Liver (tissue), 9 donors: Measurements from ENCODE around the gene PSEN1. TPM values are rescaled to one million over a fixed set of nuclear protein-coding genes. Genes with fewer than 3 reads are reported as not detected.

Experiments
- DNase-seq: peaks from one replicate; pipeline ENCODE4 v3.0.0-alpha.2; 2017; ENCODE audit warnings: low spot score
- H3K27ac ChIP-seq, 2 donors: one replicate each; pipeline ENCODE4 v1.7.0; 2013; ENCODE audit warnings: inconsistent platforms in 2 of 2, low read length in 2 of 2, control low read depth in 1 of 2, low read depth in 1 of 2, mild to moderate bottlenecking in 1 of 2
- H3K27me3 ChIP-seq, 4 donors: one replicate each; pipeline versions ENCODE4 v1.6.1 to v1.7.0; 2013; ENCODE audit warnings: low read length in 3 of 4, inconsistent platforms in 1 of 4, mild to moderate bottlenecking in 1 of 4, moderate library complexity in 1 of 4; ENCODE audit not compliant: control insufficient read depth in 4 of 4, insufficient read depth in 4 of 4
- H3K36me3 ChIP-seq, 4 donors: one replicate each; pipeline versions ENCODE4 v1.6.1 to v1.7.0; 2013; ENCODE audit warnings: low read length in 3 of 4, mild to moderate bottlenecking in 3 of 4, low read depth in 1 of 4, moderate library complexity in 1 of 4; ENCODE audit not compliant: control insufficient read depth in 4 of 4, insufficient read depth in 3 of 4
- H3K4me1 ChIP-seq, 4 donors: one replicate each; pipeline versions ENCODE4 v1.6.1 to v1.7.0; 2013; ENCODE audit warnings: low read length in 3 of 4, mild to moderate bottlenecking in 3 of 4, moderate library complexity in 1 of 4; ENCODE audit not compliant: control insufficient read depth in 4 of 4, insufficient read depth in 4 of 4
- H3K4me3 ChIP-seq, 3 donors: one replicate each; pipeline versions ENCODE4 v1.6.1 to v1.7.0; 2013; ENCODE audit warnings: low read length in 3 of 3, control low read depth in 1 of 3, low read depth in 1 of 3, mild to moderate bottlenecking in 1 of 3
- H3K9ac ChIP-seq, 2 donors: one replicate each; pipeline ENCODE4 v1.7.0; 2013; ENCODE audit warnings: low read length in 2 of 2, mild to moderate bottlenecking in 2 of 2, moderate library complexity in 2 of 2, control low read depth in 1 of 2, low read depth in 1 of 2
- H3K9me3 ChIP-seq, 4 donors: one replicate each; pipeline versions ENCODE4 v1.6.1 to v1.7.0; 2013; ENCODE audit warnings: low read length in 3 of 4; ENCODE audit not compliant: control insufficient read depth in 4 of 4
- ATF3 ChIP-seq: IDR thresholded peaks from 2 replicates; pipeline ENCODE4 v1.6.1; 2016; ENCODE audit warnings: antibody characterized with exemption
- CTCF ChIP-seq: fragments of 150-350 bp; IDR thresholded peaks from 2 replicates; pipeline ENCODE4 v1.5.1; 2017; ENCODE audit warnings: improper control_type of control experiment, low read depth, low read length; ENCODE audit not compliant: missing input control
- EGR1 ChIP-seq, 2 donors: IDR thresholded peaks; 2 replicates each; pipeline ENCODE4 v1.6.1; 2016 to 2018; ENCODE audit warnings: antibody characterized with exemption in 2 of 2, low read depth in 2 of 2
- FOXA1 ChIP-seq: IDR thresholded peaks from 2 replicates; pipeline ENCODE4 v1.6.1; 2016; ENCODE audit warnings: antibody characterized with exemption
- FOXA2 ChIP-seq: IDR thresholded peaks from 2 replicates; pipeline ENCODE4 v1.6.1; 2016; ENCODE audit warnings: antibody characterized with exemption
- GABPA ChIP-seq, 2 donors: IDR thresholded peaks in 1 of 2; conservative IDR thresholded peaks in 1 of 2; 2 replicates each; pipeline ENCODE4 v1.6.1; 2016; ENCODE audit warnings: antibody characterized with exemption in 2 of 2, mild to moderate bottlenecking in 1 of 2, moderate library complexity in 1 of 2
- HNF4A ChIP-seq, 2 donors: conservative IDR thresholded peaks; 2 replicates each; pipeline ENCODE4 v1.6.1; 2016; ENCODE audit warnings: antibody characterized with exemption in 2 of 2, mild to moderate bottlenecking in 2 of 2
- HNF4G ChIP-seq: IDR thresholded peaks from 2 replicates; pipeline ENCODE4 v1.6.1; 2016; ENCODE audit warnings: antibody characterized with exemption
- JUND ChIP-seq, 2 donors: IDR thresholded peaks; 2 replicates each; pipeline ENCODE4 v1.6.1; 2016; ENCODE audit warnings: antibody characterized with exemption in 2 of 2
- NR2F2 ChIP-seq: IDR thresholded peaks from 2 replicates; pipeline ENCODE4 v1.6.1; 2016; ENCODE audit warnings: antibody characterized with exemption
- RAD21 ChIP-seq, 2 donors: IDR thresholded peaks; 2 replicates each; pipeline ENCODE4 v1.6.1; 2016; ENCODE audit warnings: antibody characterized with exemption in 2 of 2, mild to moderate bottlenecking in 2 of 2
- RXRA ChIP-seq, 2 donors: IDR thresholded peaks; 2 replicates each; pipeline ENCODE4 v1.6.1; 2017 to 2018; ENCODE audit warnings: antibody characterized with exemption in 2 of 2, mild to moderate bottlenecking in 1 of 2
- SP1 ChIP-seq: IDR thresholded peaks from 2 replicates; pipeline ENCODE4 v1.6.1; 2018; ENCODE audit warnings: antibody characterized with exemption, mild to moderate bottlenecking
- TAF1 ChIP-seq: conservative IDR thresholded peaks from 2 replicates; pipeline ENCODE4 v1.6.1; 2016; ENCODE audit warnings: antibody characterized with exemption, mild to moderate bottlenecking
- YY1 ChIP-seq: IDR thresholded peaks from 2 replicates; pipeline ENCODE4 v1.6.1; 2016; ENCODE audit warnings: antibody characterized with exemption, mild to moderate bottlenecking
- ZBTB33 ChIP-seq: IDR thresholded peaks from 2 replicates; pipeline ENCODE4 v1.6.1; 2016; ENCODE audit warnings: antibody characterized with exemption
- WGBS: extraction: QIAGEN DNeasy Blood & Tissue Kit; methylation state at CpG from one replicate; pipeline ENCODE4 v1.1.7; 2013; 5-methylcytosine and 5-hydroxymethylcytosine counted together
- polyA plus RNA-seq, 2 donors: library from polyadenylated mRNA; stranded (reverse) in 1 of 2; unstranded in 1 of 2; fragments of 200-250 nt in 1 of 2; fragments of >200 nt in 1 of 2; fragmentation: Nextera tagmentation in 1 of 2; extraction: Ambion mirVana in 1 of 2; gene quantifications; one replicate each; pipeline versions ENCODE4 v1.2.1 to v1.2.3, GENCODE V29; 2013 to 2015
- total RNA-seq, 2 donors: library from RNA; depleted of rRNA; stranded (reverse); fragments of >200 nt; gene quantifications; one replicate each; pipeline ENCODE4 v1.2.3, GENCODE V29; 2014
- TF ChIP-seq, protein P1 (sequence below): IDR thresholded peaks from 2 replicates; pipeline ENCODE4 v1.6.1; 2016; ENCODE audit warnings: antibody characterized with exemption
- TF ChIP-seq, protein P2 (sequence below): IDR thresholded peaks from 2 replicates; pipeline ENCODE4 v1.6.1; 2016; ENCODE audit warnings: antibody characterized with exemption, mild to moderate bottlenecking
- donor health status: healthy.
- donor health status: healthy.
- donor health status: healthy.
- donor health status: healthy.
- donor health status: healthy.

PSEN1 gene
- total and polyA plus RNA-seq, 4 donors: 10.4 to 36.2 (median 19.9) TPM

DNA sequence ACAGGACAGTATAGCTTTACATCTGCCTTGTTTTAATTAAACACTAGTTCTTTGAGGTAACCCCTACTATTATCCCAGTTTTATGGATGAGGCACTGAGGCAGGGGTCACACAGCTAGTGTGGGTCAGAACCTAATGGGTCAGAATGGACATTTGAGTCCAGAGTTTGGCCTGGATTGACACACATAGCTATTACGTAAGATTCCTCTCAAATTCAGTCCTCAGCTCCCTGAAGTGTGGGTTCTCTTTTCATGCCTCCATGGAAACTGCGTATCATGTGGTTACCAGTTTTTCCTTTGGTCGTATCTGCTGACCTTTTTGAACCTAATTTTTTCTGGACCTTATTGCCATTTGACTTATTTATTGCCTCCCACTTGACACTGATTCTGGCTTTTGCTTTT, 40.4 kb downstream of the PSEN1 start:
- H3K4me3 ChIP-seq: no peak overlapping the region
- H3K9me3 ChIP-seq: no peaks in the 10 kb centered on the region
- peaks cover 5 to 30% (median 17%) of the 10 kb centered on the region in 4 donors for H3K36me3 ChIP-seq
- no peak for DNase-seq
- no peaks in the 10 kb centered on the region for H3K27me3 ChIP-seq
- peaks cover 0 to 17% (median 6%) of the 10 kb centered on the region in 4 donors for H3K4me1 ChIP-seq
- H3K9ac ChIP-seq: no peak overlapping the region
- WGBS: 63% methylated on average over 3 of the region's 3 CpGs
- TF ChIP-seq ZBTB33 (no peak), CTCF (no peak), EGR1 (IDR thresholded peaks at IDR 0.05; ENCODE audit: low read depth in 2 of 2) (no peak), RXRA (IDR thresholded peaks at IDR 0.05) (peak; percentile 12 to 66), TAF1 (no peak), NR2F2 (no peak), FOXA2 (no peak), HNF4A (conservative IDR thresholded peaks at IDR 0.05) (peak; percentile 12 to 76), SP1 (no peak)
- H3K27ac ChIP-seq: no peak overlapping the region

DNA sequence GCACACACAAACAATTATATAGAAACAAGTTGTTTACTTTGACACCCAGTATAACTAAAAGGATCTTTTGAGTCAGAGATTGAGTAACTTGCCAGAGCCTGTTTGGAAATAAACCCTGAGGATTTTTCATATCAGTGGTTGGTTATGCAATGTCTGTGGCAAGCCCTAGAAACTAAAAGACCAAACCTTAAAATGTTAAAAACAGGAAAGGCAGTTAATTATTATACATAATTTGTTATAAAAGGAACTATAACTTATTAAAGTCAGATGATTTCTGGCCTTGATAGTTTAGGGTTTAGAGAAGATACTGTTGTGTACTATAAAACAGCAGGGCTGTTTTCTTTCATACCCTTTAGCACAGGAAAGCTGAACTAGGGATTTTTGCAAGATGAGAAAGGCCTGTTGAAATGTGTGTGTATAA, 44.1 kb downstream of the PSEN1 start:
- H3K9ac ChIP-seq: peak overlapping the region in 1 of 2 donors; percentile 7
- TF ChIP-seq, protein P1, sequence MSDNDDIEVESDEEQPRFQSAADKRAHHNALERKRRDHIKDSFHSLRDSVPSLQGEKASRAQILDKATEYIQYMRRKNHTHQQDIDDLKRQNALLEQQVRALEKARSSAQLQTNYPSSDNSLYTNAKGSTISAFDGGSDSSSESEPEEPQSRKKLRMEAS: no peak
- TF ChIP-seq CTCF (no peak), FOXA1 (peak; percentile 60), YY1 (peak; percentile 50), TAF1 (no peak), FOXA2 (peak; percentile 71), HNF4A (conservative IDR thresholded peaks at IDR 0.05) (peak; percentile 72), ATF3 (peak; percentile 80), NR2F2 (peak; percentile 62), EGR1 (IDR thresholded peaks at IDR 0.05; ENCODE audit: low read depth in 2 of 2) (peak in 1 of 2 donors; percentile 32), RXRA (IDR thresholded peaks at IDR 0.05) (peak; percentile 59 to 77), ZBTB33 (peak; percentile 52), RAD21 (IDR thresholded peaks at IDR 0.05) (peak; percentile 37 to 38), JUND (IDR thresholded peaks at IDR 0.05) (peak; percentile 71 to 76), SP1 (peak; percentile 50), GABPA (IDR thresholded peaks at IDR 0.05 in 1 of 2, conservative IDR thresholded peaks at IDR 0.05 in 1 of 2) (no peak), HNF4G (no peak)
- TF ChIP-seq, protein P2, sequence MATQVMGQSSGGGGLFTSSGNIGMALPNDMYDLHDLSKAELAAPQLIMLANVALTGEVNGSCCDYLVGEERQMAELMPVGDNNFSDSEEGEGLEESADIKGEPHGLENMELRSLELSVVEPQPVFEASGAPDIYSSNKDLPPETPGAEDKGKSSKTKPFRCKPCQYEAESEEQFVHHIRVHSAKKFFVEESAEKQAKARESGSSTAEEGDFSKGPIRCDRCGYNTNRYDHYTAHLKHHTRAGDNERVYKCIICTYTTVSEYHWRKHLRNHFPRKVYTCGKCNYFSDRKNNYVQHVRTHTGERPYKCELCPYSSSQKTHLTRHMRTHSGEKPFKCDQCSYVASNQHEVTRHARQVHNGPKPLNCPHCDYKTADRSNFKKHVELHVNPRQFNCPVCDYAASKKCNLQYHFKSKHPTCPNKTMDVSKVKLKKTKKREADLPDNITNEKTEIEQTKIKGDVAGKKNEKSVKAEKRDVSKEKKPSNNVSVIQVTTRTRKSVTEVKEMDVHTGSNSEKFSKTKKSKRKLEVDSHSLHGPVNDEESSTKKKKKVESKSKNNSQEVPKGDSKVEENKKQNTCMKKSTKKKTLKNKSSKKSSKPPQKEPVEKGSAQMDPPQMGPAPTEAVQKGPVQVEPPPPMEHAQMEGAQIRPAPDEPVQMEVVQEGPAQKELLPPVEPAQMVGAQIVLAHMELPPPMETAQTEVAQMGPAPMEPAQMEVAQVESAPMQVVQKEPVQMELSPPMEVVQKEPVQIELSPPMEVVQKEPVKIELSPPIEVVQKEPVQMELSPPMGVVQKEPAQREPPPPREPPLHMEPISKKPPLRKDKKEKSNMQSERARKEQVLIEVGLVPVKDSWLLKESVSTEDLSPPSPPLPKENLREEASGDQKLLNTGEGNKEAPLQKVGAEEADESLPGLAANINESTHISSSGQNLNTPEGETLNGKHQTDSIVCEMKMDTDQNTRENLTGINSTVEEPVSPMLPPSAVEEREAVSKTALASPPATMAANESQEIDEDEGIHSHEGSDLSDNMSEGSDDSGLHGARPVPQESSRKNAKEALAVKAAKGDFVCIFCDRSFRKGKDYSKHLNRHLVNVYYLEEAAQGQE: peak; percentile 23
- no peaks in the 10 kb centered on the region for H3K9me3 ChIP-seq

More for the DNA sequence above, 44.1 kb downstream of the PSEN1 start:
- H3K27ac ChIP-seq: peak overlapping the region; percentile 62 to 81
- no peaks in the 10 kb centered on the region for H3K27me3 ChIP-seq
- H3K36me3 ChIP-seq: peaks cover 0 to 10% (median under 1%) of the 10 kb centered on the region in 4 donors
- H3K4me1 ChIP-seq: peaks cover 0 to 17% (median 6%) of the 10 kb centered on the region in 4 donors
- no peak for DNase-seq
- no peak overlapping the region for H3K4me3 ChIP-seq
